ENCODE data around the gene KIT.

KIT gene

DNA sequence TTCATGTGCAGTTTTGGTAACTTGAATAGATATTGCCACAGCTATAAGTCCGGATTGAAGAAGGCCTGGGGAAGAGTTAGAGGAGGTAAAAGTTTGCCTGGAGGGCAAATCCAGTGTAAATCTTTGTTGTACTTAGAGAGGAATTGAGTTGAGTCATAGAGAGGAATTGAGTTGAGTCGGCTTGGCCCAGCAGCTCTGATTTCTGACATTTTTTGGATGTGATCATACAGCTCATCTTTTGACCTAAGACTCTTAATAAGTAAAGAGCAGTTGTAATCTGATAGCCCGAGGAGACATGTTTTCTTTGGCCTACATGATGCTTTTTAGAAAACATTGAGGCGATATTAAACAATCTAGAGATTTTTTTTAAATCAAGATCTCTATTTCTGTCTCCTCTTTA, 3.9 kb downstream of the KIT start:
- no peak for DNase-seq

DNA sequence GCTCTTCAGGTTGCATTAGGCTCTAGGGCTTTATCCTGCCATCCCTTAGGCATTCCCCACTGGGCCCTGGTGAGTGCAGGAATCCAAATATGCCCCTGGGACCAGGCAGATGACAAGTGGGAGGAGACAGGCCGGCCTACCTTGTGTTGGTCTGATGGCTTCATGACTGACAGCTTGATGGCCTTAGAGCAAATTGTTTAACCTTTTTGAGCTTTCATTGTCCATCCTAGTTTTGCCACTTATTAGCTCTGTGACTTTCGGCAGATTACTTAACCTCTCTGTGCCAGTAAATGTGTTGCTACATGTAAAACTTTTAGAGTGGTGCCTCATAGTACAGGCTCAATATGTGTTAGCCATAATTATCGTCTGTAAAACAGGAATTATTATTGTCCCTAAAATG, 4.4 kb downstream of the KIT start:
- DNase-seq, result no peak

DNA sequence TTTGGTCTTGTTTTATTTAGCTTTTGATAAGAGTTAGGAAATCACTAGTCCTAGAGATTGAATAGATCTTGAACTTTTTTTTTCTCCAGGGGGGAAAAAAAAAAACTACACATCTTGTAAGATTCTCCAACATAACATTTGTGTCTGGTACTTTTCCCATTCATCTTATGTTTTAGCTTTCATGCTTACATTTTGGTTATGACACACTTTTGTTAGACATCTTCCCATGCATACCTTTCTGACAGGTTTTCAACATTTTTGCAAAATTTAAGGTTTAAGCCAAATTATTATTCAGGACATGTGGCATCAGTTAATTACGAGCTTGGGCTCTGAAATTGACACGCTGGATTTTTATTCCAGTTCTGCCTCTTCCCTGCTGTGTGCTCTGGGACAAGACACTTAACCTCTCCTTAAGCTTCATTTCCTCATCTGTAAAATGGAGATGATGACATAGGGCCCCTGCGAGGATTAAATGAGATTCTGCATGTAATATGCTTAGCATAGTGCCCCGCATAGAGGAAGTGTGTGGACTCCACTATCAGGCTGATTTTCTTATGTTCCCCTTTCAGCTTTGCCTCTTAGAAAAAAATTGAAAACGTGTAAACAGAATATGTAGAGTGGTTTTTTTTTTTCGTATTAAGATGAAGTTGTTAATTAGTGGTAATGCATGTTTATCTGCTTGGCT, 5.3 kb downstream of the KIT start:
- no peak for DNase-seq

DNA sequence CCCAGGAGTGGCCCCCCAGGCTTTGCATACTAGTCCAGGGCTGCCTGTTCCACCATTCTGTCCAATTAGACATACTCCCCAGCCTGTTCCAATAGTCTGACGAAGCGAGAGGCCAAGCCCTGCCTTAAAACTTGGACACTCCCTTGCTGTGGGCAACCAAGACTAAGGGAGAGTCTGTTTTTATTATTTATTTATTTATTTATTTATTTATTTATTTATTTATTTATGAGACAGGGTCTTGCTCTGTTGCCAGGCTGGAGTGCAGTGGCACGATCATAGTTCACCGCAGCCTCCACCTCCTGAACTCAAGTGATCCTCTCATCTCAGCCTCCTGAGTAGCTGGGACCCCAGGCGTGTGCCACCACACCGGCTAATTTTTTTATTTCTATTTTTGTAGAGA, 6.6 kb downstream of the KIT start:
- DNase-seq, result no peak

DNA sequence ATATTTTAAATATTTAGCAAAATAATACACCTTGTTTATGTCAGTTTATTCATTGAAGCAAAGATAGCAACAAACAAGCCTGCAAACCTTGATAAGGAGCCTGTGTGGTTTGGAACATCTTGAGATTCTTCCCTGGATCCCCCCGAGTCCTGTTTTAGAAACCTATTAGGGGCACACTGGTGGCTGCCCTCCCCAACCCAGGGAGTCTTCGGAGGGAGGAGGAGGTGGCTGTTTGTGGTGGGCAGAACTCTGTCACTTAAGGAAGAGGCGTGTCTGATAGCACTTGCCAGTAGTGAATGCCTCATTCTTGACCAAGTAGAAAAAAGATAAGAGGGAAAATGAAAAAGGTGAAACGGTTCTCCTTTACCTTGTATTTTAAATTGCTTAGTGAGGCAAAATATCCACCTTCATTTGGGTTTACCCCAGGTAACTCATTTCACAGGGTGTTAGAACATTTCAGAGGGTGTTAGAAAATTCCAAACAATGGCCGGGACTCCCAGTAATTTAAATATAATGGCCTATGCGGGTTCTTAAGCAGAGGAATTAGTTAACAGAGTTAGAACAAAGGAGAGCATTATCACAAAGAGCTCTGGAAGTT, 10.4 kb downstream of the KIT start:
- DNase-seq, result no peak

DNA sequence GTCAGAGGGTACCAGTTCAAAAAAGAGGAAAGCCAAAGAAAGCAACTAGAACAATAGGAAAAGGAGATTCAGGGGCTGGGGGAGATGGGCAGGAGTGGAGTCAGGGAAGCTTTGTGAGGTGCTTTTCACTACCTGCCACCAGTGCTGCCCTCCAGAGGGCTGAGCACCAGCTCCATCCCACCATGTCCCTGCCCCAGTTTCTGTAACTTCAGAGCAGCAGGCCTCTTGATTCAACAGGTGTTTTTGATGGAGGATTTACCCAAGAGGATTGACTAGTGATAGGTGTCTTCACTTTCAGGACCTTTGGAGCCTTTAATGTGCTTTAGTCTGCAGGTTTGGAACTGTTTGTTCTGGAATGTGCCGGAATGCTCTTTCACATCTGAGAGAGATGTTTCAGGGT, 12.1 kb downstream of the KIT start:
- DNase-seq, result no peak

DNA sequence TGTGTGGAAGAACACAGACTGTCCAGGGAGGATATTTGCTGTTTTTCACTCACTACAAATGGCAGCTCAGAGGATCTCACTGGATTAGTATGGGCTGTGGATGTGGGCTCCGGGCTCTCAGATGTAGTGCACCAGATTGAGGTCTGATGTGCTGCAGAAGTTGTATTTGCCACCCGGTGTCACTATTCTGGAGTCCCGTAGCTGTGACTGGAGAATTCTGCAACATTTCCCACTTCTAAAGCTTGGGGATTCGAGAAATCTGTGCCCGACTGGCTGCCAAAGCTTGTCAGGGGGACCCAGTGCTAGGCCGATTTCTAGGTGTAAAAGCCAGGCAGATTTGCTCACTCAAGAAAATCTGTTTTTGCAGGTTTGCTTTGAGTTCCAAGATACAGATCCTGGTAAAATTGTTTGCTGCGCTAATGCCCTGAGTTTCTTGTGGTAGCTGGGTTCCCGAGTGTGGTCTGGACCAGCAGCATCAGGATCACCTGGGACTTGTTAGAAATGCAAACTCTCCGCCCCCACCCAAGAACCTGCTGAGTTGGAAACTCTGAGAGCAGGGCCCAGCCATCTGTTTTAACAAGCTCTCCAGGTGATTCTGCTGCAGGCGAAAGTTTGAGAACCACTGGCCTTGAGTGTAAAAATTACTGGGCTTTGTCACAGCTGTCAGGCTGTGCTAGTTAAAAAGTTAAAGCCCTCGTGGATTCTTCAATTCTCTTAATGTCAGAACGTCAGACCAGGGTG, 18.1 kb downstream of the KIT start:
- DNase-seq, result no peak

DNA sequence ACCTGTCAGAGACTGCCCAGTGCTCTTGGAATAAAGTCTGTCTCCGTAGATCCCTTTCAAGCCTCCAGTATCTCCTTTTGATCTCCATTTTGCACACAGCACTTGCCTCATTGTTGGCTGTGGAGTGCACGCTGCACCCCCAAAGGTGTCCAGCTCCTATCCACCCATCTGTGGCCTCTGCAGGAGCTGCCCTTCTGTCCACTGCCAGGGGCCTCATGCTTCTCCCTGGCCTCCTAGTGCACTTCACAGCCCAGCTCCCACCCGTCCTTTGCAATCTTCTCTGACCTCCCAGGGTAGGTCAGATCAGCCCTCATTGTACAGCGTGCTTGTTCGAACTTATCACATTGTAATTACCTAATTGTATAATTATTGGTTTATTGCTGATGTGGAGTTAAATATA, 18.9 kb downstream of the KIT start:
- no peak for DNase-seq

DNA sequence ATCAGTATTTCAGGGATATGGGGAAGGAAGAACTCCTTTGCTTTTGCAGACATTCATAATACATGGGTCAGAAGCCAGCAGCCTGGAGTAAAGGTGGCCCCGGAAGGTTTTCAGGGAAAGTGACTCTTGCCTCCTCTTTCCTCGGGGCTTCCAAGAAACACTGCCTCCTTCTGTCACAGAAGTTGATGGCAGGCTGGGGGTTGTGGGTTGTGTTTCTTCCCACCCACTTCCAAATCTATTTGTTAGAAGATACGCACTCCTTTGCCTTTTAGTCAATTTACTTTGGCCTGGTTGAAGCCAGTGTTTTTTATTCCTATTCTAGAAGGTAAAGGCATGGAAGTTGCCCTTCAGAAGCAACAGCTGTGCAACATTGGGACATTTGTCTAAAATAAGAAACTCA, 19.7 kb downstream of the KIT start:
- DNase-seq, result no peak

DNA sequence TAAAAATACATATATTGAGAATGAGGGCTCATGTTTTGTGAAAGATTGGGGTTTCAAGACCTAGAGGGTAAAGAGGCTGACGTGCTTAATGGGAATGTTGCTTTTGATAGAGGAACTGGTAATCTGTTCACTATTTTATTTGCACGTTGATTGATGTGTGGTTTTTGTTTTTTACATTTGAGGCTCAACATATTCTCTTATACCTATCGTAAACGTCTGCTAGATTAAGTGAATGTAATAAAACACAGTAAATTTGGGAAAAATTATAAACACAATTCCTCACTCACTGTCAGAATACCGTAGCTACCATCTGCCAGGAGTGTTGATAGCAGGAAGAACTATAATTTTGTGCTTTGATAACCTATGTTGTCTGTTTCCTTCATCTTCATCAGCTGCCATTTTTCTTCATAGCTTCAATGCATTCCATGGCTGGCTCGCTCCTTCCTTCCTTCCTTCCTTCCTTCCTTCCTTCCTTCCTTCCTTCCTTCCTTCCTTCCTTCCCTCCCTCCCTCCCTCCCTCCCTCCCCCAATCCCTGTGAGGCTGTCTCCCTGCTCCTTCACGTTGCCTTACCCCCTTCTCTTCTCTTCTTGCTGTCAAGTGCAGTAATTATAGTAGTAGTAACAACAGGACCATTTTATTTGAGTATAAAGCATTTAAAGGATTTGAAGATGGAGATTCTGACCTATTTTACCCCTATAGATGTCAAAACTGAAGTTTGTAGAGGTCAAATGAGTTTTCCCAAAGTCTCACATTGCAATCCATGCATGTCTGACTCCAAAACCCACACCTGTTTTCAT, 20.3 kb downstream of the KIT start:
- DNase-seq, result no peak

DNA sequence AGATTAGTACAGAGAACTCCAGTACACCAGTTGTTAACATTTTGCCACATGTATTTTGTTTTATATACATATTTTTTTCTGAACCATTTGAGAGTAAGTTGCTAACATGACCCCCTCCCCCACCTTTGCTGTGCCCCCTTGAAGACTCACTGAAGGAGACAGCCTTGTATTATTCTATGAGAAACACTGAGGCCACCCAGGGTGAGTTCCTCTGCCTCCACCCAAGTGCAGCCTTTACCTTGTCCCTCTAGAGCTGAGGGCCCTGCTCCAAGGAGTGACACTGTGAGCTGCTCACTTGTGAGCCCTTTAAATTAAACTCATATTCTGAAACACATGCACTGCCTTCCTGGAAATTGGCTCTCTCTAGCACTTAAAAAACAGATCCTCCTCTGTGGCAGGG, 21.1 kb downstream of the KIT start:
- no peak for DNase-seq

DNA sequence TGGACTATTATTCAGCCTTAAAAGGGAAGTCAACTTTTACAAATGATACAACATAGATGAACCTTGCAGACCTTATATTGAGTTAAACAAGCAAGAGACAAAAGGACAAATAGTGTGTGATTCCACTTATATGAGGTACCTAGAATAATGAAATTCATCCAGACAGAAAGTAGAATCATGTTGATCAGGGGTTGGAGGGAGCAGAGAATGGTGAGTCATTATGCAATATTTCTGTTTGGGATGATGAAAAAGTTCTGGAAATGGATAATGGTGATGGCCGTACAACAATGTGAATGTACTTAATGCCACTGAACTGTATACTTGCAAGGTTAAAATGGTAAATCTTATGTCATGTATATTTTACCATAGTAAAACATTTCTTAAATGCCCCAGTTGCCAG, 22.1 kb downstream of the KIT start:
- DNase-seq, result no peak

DNA sequence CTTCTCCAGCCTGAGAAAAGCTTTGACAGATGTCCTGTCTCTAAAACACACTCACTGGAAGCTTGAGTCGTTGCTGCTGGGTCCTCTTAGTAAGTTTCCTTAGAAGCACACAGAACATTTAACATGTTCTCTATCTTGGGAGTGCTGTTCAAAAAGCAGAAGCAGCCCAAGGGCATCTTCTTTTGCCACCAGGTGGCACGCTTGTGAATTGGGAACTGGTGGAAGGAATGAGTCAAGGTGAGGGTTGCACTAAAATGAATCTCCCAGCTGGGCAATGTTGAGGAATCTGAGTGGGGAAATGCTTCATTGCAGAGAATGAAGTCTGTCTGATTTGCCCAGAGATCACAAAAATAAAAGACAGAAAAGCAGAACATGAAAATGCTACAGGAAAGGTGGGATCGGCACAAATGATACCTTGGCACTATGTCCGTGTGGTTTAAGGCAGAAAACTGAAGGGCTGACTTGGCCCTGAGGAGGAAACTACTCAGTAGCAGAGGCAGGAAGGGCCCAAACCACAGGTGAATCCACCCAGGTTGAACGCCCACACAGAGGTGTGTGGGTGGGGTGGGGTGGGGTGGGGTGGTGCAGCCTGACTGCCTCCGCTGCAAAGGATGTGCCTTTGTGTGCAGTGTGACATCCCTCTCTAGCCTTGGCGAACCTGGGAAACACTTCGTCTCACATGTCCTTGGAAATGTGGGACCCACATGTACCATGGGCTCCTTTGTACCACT, 26.0 kb downstream of the KIT start:
- DNase-seq, result peak; percentile 32

DNA sequence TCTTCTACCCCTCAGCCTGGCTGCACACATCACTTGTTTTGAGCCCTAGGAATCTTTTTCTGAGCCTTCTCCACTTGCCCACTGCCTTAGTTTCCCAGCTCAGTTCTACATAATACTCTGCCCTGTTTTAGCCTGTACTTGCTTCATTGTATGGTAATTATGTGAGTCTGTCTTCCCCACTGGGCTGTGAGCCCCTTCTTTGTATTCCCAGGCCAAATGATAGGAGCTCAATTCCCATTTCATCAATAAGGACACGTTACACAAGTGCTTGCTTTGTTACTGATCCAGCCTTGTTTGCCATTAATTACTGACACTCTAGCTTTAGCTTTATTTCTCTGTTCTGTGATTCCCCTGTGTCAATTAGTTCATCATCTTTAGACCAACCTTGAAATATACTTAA, 28.1 kb downstream of the KIT start:
- no peak for DNase-seq

DNA sequence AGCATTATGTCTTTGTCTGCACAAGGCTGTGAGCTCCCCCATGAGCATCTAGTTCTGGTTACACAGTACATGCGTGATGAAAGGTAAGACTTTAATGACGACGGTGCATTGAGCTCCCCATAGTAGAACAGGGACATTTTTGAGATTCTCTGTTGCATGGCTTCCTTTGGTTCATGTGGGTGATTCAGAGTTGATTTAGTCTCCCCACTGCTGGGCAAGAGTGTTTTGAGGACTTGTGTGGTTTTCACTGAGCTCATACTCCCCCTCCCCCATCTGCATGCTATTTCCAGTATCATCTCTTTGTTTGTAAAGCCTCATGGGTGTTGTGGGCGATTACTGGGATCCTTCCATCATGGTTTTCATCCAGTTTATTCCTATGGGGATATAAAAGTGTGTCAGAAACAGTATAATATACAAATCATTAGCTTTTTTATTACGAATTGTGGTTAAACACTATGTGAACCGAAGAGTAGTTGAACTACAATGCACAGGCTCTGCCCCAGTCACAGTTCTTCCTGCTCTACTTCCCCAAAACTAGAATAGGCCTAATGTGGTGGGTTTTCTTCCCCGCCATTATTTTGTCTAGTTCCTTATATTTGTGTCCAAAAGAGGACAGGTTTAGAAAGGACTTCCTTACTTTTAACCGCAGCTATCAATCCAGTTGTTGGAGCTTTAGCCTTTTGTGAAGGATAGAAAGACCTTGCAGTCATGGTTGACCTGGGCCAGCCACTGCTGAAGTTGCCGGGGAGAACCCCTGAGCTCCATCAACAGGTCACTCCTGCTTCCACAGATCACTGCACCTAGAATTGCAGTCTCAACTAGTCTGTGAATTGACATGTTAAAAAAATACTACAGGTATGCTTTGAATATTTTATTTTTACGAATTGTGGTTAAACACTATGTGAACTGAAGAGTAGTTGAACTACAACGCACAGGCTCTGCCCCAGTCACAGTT, 30.4 kb downstream of the KIT start:
- no peak for DNase-seq

DNA sequence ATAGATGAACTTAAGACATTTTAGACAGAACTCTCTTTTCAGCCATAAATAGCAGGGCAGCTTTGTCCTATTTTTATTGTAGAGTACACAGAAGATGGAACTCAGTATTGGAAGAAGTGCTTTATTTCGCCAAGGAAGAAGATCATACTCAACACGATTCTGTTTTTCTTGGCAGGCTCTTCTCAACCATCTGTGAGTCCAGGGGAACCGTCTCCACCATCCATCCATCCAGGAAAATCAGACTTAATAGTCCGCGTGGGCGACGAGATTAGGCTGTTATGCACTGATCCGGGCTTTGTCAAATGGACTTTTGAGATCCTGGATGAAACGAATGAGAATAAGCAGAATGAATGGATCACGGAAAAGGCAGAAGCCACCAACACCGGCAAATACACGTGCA, 37.6 kb downstream of the KIT start:
- DNase-seq, result no peak

DNA sequence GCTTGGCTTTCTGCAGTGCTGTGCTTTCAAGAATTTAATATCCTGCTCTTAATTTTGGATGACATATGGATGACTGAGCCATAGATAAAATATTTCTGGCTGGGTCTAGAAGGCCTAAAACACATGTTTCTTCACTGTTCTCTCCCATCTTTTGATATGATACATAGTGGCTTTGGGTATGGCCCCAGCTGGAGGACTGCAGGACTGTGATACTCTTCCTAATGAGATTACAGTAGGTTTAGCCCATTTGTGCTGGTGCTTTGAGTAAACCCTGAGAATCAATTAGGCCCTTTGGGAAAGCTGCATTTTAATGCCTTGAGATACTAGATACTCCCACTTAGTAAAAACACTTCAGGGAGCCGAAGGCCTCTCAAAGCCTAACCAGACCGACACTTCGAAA, 38.0 kb downstream of the KIT start:
- no peak for DNase-seq

DNA sequence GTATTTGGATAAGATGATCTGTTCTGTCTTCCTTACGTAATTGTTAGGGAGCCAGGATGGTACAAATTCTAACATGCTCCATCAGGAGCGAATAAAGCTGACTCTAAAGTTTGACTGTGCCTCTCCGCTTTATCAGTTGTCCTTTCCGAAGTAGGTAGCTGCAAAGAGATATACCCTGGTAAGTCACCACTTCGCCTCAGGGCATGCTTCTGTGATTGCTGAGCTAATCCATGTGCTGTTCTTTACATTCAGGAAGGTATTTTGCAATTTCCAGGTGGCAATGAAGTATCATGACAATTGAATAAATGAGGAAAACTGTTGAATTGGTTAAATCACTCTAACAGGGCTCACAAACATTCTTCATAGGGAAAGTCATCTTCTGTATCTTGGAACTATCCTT, 38.9 kb downstream of the KIT start:
- no peak for DNase-seq

DNA sequence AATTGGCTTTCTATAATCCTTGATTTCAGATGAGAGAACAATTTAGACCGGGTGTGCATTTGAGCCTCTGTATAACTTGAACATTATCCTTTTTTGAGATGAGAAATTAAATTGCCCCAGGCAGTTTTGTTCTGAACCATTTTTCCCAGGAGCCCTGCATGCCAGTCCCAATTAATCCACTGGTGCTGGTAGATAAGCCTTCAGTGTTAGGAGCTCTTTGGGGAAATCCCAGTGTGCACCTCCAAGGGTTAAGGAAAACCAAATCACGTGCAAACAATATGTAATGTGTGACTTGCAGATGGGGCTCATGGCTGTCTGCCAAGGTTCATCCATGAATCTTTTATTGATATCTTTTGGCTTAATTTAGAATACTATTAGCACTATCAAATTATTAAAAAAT, 43.2 kb downstream of the KIT start:
- no peak for DNase-seq

DNA sequence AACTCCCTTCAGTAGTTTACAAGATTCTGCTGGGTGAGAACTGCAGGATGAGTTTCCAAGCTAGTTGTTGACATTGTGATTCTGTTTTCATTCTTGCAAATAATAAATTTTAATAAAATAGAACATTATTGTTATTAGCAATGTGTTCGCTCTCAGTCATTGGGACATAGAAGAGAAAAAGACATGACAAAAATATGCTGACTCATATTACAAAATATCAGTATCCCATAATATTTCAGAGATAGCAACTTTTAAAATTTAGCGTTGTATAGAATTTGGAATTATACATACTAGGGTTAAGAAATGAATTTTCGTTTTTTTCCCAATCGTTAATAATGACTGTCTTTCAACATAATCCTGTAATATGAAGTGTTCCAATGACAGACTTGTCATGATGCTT, 45.4 kb downstream of the KIT start:
- no peak for DNase-seq

DNA sequence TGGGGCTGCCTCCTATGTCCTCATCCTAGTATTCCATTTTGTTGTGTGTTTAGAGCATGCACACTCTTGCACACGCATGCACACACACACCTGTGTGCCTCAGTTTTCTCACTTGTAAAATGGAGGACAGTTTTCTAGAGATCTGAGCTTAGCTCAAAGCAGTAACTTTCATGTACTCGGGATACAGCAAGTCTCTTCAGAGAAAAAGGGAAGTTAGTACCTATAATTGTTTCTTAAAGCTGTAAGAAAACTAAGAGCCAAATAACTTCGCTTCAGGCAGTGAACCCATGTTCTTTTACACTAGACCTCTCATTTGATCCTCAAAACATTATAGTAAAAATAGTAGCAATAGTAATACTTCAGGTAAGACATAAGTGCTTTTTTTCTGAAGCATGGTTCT, 49.6 kb downstream of the KIT start:
- no peak for DNase-seq

Measured in activated CD4-positive, CD25-positive, alpha-beta regulatory T cell treated with anti-CD3 and anti-CD28 coated beads, Interleukin-2, amount 50 U/mL, for 72 hours (primary cell).